Caco-2 (cell line): ENCODE results near the gene SLC16A3. TPM values are rescaled to one million over a fixed set of nuclear protein-coding genes. Genes with fewer than 3 reads are reported as not detected.

ENCODE experiments used
- BruUV-seq: library from RNA; stranded (reverse); fragments of 400-500 nt; replicated peaks from 2 replicates; lab custom pipeline; 2021; lab: Mats Ljungman, UMichigan
- CTCF ChIA-PET: fragments of 300-600 bp; sonication (Branson Sonifier 250); formaldehyde crosslinking; loops from one replicate; lab custom pipeline; 2022; ENCODE audit warnings: antibody characterized with exemption; lab: Charles Lee
- POLR2A ChIA-PET: fragments of 300-600 bp; sonication (Branson Sonifier 250); formaldehyde crosslinking; loops from one replicate; lab custom pipeline; 2022; ENCODE audit warnings: antibody characterized with exemption; lab: Charles Lee
- DNase-seq, 2 experiments: peaks; one replicate each; pipeline versions ENCODE4 v3.0.0 to v3.0.0-alpha.2; 2020 to 2022
- H3K27me3 ChIP-seq: replicated peaks from 2 replicates; pipeline ENCODE4 v1.6.0; 2011; ENCODE audit warnings: low read length; ENCODE audit not compliant: control insufficient read depth, insufficient read depth
- H3K36me3 ChIP-seq: 2 replicates; pipeline ENCODE4 v1.5.1; 2011; ENCODE audit warnings: low read length; ENCODE audit not compliant: control insufficient read depth, insufficient read depth
- H3K4me1 ChIP-seq: fragments of 250-450 bp; sonication (Bioruptor Pico); 2 replicates; pipeline ENCODE4 v1.5.1; 2020; ENCODE audit warnings: mild to moderate bottlenecking
- H3K4me3 ChIP-seq: 2 replicates; pipeline ENCODE4 v1.5.1; 2011; ENCODE audit warnings: low read depth, mild to moderate bottlenecking, control low read depth, low read length
- H3K9me3 ChIP-seq: fragments of 250-450 bp; sonication (Bioruptor Pico); 2 replicates; pipeline ENCODE4 v1.5.1; 2020; ENCODE audit warnings: mild to moderate bottlenecking, moderate library complexity
- H3K27ac Mint-ChIP-seq: one replicate; pipeline ENCODE4 v1.8.0; 2022; ENCODE audit warnings: mixed read lengths; ENCODE audit not compliant: unreplicated experiment
- H3K27me3 Mint-ChIP-seq: one replicate; pipeline ENCODE4 v1.8.0; 2022; ENCODE audit warnings: mixed read lengths; ENCODE audit not compliant: insufficient read depth, unreplicated experiment
- H3K36me3 Mint-ChIP-seq: one replicate; pipeline ENCODE4 v1.8.0; 2022; ENCODE audit warnings: mild to moderate bottlenecking, mixed read lengths; ENCODE audit not compliant: insufficient read depth, unreplicated experiment
- H3K4me1 Mint-ChIP-seq: one replicate; pipeline ENCODE4 v1.8.0; 2022; ENCODE audit warnings: low read depth, mixed read lengths; ENCODE audit not compliant: unreplicated experiment
- H3K4me3 Mint-ChIP-seq: one replicate; pipeline ENCODE4 v1.8.0; 2022; ENCODE audit warnings: mild to moderate bottlenecking, moderate library complexity, mixed read lengths; ENCODE audit not compliant: unreplicated experiment
- H3K9me3 Mint-ChIP-seq: one replicate; pipeline ENCODE4 v1.8.0; 2022; ENCODE audit warnings: mixed read lengths; ENCODE audit not compliant: unreplicated experiment
- intact Hi-C: fragments of 100-400 bp; cut with micrococcal nuclease; formaldehyde crosslinking; loops from one replicate; pipeline ENCODE4 v1.10.0; 2022; ENCODE audit not compliant: unreplicated experiment
- total RNA-seq: library from RNA; stranded (reverse); gene quantifications from 2 replicates; pipeline ENCODE4 v1.2.3, GENCODE V29; 2022
- TF ChIP-seq, protein P1 (sequence below), 2 experiments: fragments of 200-600 bp in 1 of 2; IDR thresholded peaks; 1 replicate in 1 of 2; 2 replicates in 1 of 2; pipeline versions ENCODE4 v1.5.1 to v1.8.0; 2011 to 2022; ENCODE audit warnings: antibody characterized with exemption in 1 of 2, control low read depth in 1 of 2, inconsistent platforms in 1 of 2, low read depth in 1 of 2, low read length in 1 of 2, mild to moderate bottlenecking in 1 of 2, moderate library complexity in 1 of 2; ENCODE audit not compliant: insufficient read depth in 1 of 2, severe bottlenecking in 1 of 2, unreplicated experiment in 1 of 2

The SLC16A3 gene
- total RNA-seq, 1 experiment from 2014 or later, result 13.1 TPM

DNA sequence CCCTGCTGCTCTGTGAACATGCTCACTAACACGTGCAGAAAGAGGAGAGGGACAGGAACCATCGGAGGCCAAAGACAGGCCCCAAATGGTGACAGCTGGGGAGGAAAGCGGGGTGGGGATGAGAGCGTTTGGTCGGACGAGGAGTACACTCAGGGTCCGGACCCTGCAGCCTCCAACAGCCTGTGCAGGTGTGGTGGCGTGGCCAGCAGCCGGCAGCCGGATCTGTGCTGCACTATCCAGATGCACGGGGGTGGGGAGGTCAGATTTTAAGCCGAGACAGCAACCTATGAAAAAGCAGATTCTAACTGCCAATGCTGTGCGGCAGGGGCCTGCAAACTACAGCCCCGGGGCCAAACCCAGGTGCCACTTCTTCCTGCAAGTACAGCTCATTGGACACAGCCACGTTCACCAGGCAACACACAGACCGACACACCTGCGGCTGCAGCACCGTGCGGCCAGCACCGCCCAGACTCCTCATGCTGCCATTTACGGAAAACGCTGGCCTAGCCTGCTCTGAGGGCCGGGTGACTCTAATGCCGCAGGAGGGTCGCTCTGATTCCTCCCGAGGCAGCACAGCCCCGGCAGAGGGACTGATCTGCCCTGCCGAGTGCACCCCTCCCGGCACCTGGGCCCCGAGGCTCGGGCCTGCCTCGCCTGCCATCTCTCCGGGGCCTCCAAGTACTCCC lies 21.2 kb downstream of the SLC16A3 start:
- Mint-ChIP-seq H3K4me3 (no peak overlapping the region), H3K4me1 (peaks cover under 1% of the 10 kb centered on the region), H3K36me3 (peaks cover 85% of the 10 kb centered on the region), H3K27ac (no peak overlapping the region), H3K9me3 (no peaks in the 10 kb centered on the region), H3K27me3 (no peaks in the 10 kb centered on the region)
- no peak for DNase-seq
- BruUV-seq, result no TSS peak
- TF ChIP-seq, protein P1, sequence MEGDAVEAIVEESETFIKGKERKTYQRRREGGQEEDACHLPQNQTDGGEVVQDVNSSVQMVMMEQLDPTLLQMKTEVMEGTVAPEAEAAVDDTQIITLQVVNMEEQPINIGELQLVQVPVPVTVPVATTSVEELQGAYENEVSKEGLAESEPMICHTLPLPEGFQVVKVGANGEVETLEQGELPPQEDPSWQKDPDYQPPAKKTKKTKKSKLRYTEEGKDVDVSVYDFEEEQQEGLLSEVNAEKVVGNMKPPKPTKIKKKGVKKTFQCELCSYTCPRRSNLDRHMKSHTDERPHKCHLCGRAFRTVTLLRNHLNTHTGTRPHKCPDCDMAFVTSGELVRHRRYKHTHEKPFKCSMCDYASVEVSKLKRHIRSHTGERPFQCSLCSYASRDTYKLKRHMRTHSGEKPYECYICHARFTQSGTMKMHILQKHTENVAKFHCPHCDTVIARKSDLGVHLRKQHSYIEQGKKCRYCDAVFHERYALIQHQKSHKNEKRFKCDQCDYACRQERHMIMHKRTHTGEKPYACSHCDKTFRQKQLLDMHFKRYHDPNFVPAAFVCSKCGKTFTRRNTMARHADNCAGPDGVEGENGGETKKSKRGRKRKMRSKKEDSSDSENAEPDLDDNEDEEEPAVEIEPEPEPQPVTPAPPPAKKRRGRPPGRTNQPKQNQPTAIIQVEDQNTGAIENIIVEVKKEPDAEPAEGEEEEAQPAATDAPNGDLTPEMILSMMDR (IDR thresholded peaks at IDR 0.05; ENCODE audit: insufficient read depth in 1 of 2, low read depth in 1 of 2, low read length in 1 of 2, severe bottlenecking in 1 of 2, unreplicated experiment in 1 of 2), result no peak
- intact Hi-C loops, result no loop called here
- Histone ChIP-seq H3K9me3 (no peaks in the 10 kb centered on the region), H3K4me3 (no peak overlapping the region), H3K4me1 (no peaks in the 10 kb centered on the region), H3K36me3 (peaks cover 22% of the 10 kb centered on the region), H3K27me3 (no peaks in the 10 kb centered on the region)
- POLR2A ChIA-PET, result no interaction called here
- CTCF ChIA-PET, result no interaction called here

DNA sequence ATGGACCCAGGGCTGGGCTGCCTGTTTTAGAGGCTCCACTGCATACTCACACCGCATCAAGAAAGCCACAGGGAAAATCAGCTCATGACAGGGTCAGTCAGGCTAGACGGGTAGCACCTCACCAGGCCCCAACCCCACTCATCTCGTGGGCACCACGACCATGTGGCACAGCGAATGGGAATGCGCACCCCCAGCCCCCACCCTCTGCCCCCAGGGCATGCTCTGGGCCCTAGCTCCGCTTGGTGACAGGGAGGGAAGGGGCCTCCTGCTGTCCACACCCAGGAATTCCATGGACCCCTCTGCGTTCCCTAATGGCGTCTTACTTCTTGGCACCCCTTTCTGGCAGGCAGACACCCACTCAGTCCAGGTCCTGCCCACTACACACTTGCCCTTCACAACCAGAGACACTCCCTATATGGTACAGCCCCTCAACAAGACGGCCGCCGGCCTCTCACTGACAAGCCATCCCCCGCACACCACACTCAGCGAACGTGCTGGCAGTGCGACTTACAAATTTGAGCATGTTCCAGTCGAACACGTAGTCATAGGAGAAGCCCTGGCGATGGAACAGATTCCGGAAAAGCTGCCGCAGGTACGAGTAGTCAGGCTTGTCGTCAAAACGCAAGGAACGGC lies 22.1 kb downstream of the SLC16A3 start:
- ChIA-PET CTCF (no interaction called here), POLR2A (no interaction called here)
- intact Hi-C loops, result no loop called here
- Mint-ChIP-seq H3K9me3 (no peaks in the 10 kb centered on the region), H3K36me3 (peaks cover 85% of the 10 kb centered on the region), H3K4me3 (no peak overlapping the region), H3K27me3 (no peaks in the 10 kb centered on the region), H3K27ac (peak overlapping the region; percentile 51), H3K4me1 (no peaks in the 10 kb centered on the region)
- no peak for DNase-seq
- H3K9me3 ChIP-seq, result no peaks in the 10 kb centered on the region; the same call in 1 of the 2 replicates
- no peaks in the 10 kb centered on the region for H3K4me1 ChIP-seq
- H3K4me3 ChIP-seq, result no peak overlapping the region
- peaks cover 19% of the 10 kb centered on the region for H3K36me3 ChIP-seq
- no peaks in the 10 kb centered on the region for H3K27me3 ChIP-seq
- no TSS peak for BruUV-seq
- TF ChIP-seq, protein P1 (IDR thresholded peaks at IDR 0.05; ENCODE audit: insufficient read depth in 1 of 2, low read depth in 1 of 2, low read length in 1 of 2, severe bottlenecking in 1 of 2, unreplicated experiment in 1 of 2), result no peak

DNA sequence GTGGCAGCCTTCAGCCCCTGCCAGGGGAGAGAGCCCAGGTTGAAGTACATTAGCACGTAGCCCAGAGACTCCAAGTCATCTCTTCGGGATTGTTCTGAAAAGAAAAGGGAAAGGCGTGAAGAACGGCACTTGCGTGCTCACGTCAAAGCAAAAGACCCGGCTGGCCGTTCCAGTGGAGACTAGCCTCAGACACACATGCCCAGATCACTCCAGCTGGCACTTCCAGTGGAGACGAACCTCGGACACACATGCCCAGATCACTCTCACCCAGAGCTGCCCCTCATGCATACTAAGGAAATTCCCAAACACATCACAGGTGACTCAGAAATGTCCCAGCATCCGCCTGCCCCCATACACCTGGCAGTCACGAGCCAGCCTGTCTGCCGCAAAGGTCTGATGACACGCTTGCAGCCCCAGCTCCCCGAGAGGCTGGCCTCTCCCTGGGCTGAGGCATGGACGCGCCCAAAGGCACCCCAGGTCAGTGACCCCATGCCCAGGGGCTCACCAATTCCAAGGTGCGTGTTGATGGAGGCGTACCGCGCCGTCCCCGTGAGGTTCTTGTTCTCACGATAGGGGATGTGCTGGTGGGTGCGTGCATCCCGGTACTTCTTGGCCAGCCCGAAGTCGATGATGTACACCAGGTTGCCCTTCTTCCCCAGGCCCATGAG lies 23.8 kb downstream of the SLC16A3 start:
- Histone ChIP-seq H3K36me3 (peaks cover 21% of the 10 kb centered on the region), H3K4me1 (no peaks in the 10 kb centered on the region), H3K4me3 (no peak overlapping the region), H3K9me3 (no peaks in the 10 kb centered on the region; the same call in 1 of the 2 replicates), H3K27me3 (no peaks in the 10 kb centered on the region)
- intact Hi-C loops, result no loop called here
- BruUV-seq, result TSS peak; percentile 7
- Mint-ChIP-seq H3K4me3 (no peak overlapping the region), H3K9me3 (no peaks in the 10 kb centered on the region), H3K27ac (peak overlapping the region; percentile 76), H3K36me3 (peaks cover 85% of the 10 kb centered on the region), H3K27me3 (no peaks in the 10 kb centered on the region), H3K4me1 (peaks cover 5% of the 10 kb centered on the region)
- POLR2A ChIA-PET, result no interaction called here
- no peak for DNase-seq
- TF ChIP-seq, protein P1 (IDR thresholded peaks at IDR 0.05; ENCODE audit: insufficient read depth in 1 of 2, low read depth in 1 of 2, low read length in 1 of 2, severe bottlenecking in 1 of 2, unreplicated experiment in 1 of 2), result no peak
- CTCF ChIA-PET, result no interaction called here
